Duodenal mucosa (tissue), 2 donors: ENCODE data around the gene SAE1.

Experiments
- H3K27ac ChIP-seq: one replicate; pipeline ENCODE4 v1.7.0; 2013; ENCODE audit warnings: low read depth, low read length
- H3K27me3 ChIP-seq, 2 donors: one replicate each; pipeline ENCODE4 v1.7.0; 2013; ENCODE audit warnings: low read length in 2 of 2, control low read depth in 1 of 2; ENCODE audit not compliant: insufficient read depth in 2 of 2, control insufficient read depth in 1 of 2
- H3K36me3 ChIP-seq, 2 donors: one replicate each; pipeline ENCODE4 v1.7.0; 2013; ENCODE audit warnings: low read length in 2 of 2, control low read depth in 1 of 2; ENCODE audit not compliant: insufficient read depth in 2 of 2, control insufficient read depth in 1 of 2
- H3K4me1 ChIP-seq, 2 donors: one replicate each; pipeline ENCODE4 v1.7.0; 2013; ENCODE audit warnings: low read length in 2 of 2, control low read depth in 1 of 2; ENCODE audit not compliant: insufficient read depth in 2 of 2, control insufficient read depth in 1 of 2
- H3K4me3 ChIP-seq, 2 donors: one replicate each; pipeline ENCODE4 v1.7.0; 2013; ENCODE audit warnings: low read length in 2 of 2, low read depth in 1 of 2
- H3K9ac ChIP-seq, 2 donors: one replicate each; pipeline ENCODE4 v1.7.0; 2013; ENCODE audit warnings: low read length in 2 of 2, low read depth in 1 of 2
- H3K9me3 ChIP-seq, 2 donors: one replicate each; pipeline ENCODE4 v1.7.0; 2013; ENCODE audit warnings: low read length in 2 of 2, control low read depth in 1 of 2; ENCODE audit not compliant: control insufficient read depth in 1 of 2

The SAE1 gene

DNA sequence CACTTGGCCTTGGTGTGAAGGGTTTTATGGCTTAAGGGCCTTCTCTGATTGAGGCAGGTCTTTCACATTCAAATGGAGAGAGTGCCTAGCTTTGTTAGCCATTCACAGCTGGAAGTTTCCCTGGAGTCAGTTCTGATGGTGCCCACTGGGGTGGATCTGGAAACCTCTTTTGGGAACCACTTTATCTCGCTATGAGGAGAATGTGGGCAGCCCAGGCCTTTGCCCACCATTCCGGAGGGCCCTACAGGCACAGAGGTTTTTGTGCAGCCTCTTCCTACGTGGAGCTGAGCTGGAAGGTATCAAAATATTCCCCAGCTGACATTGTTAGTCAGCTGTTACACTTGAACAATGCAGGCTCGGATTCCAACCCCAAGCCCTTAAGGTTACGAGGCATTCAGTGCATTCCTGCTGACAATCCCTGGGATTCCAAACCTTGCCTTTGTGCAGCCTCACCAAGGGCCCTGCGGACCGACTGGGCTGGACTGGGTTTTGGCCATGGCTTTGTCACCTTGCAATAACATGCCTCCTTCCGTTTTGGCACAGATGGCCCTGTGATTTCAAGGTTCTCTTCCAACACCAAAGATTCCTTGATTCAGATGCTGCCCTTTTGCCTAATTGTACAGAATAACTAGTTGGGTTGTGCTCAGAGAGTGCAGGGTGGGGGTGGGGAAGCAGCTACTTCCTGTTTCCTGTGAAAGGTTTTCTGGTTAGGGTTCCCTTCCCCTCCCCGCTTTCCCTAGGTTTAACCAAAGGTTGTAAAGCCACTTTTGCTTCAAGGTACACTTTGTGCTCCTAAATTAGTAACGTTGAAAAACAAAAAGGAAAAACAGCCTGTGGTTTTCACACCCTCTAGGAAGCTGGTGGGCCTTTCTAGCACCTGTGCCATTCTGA is 27.0 kb downstream of the SAE1 start:
- Histone ChIP-seq H3K27ac (peak overlapping the region; percentile 34), H3K9ac (peak overlapping the region in 1 of 2 donors; percentile 2), H3K9me3 (no peaks in the 10 kb centered on the region), H3K27me3 (no peaks in the 10 kb centered on the region), H3K4me3 (peak overlapping the region; percentile 2 to 31), H3K4me1 (peaks cover 23 to 25% of the 10 kb centered on the region in 2 donors), H3K36me3 (peaks cover 7 to 36% of the 10 kb centered on the region in 2 donors)

DNA sequence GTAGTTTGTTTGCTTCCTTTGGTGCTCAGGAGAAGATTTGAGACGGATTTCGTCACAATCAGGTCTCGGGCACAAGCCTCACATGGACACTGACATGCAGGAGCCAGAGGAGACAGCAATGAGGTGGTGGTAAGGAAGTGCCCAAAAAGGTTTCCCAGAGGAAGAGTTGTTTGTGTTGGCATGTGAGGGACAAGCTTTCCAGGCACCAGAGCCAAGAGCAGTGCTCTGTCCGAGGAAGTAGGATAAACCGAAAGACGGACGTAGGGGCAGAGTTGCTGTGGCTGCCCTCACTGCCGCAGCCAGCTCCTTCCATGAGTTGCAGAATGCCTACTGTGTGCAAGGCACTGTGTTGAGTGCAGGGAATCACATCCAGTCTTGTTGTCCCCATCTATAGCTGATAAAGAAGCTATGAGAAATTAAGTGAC is 27.7 kb downstream of the SAE1 start:
- Histone ChIP-seq H3K4me1 (peaks cover 23 to 25% of the 10 kb centered on the region in 2 donors), H3K27me3 (no peaks in the 10 kb centered on the region), H3K9me3 (no peaks in the 10 kb centered on the region), H3K27ac (peak overlapping the region; percentile 23), H3K36me3 (peaks cover 5 to 29% of the 10 kb centered on the region in 2 donors), H3K4me3 (peak overlapping the region in 1 of 2 donors; percentile 31), H3K9ac (peak overlapping the region in 1 of 2 donors; percentile 29)

DNA sequence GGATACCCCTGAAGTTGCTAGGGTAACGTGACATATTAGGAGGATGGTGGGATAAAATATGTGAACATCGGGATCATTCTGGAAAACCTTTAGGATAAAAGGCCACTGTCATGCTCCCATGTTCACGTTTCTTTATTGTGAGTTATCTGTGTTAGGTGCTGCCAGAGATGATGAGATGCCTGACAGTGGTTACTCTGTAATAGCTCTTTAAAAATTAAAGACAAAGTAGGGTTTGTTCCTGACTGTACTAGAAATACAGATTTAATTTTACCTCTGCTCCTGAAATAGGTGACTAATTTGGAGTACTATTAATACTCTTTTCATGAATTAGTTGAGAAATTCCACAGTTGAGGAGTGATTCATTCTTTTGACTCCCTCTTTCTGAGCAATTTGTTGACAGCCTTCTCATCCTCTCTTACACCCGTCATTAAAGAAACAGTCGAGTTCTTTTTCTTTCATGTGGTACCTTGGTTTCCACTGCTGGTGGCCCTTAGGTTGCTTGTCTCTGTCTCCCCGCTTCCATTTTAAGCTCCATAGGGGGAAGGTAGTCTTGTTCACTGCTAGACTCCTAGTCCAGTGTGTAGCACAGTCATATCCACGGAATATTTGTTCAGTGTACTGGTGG is 28.4 kb downstream of the SAE1 start:
- no peak overlapping the region for H3K27ac ChIP-seq
- no peaks in the 10 kb centered on the region for H3K9me3 ChIP-seq
- H3K27me3 ChIP-seq, result no peaks in the 10 kb centered on the region
- no peak overlapping the region for H3K4me3 ChIP-seq
- H3K36me3 ChIP-seq, result peaks cover 3 to 27% of the 10 kb centered on the region in 2 donors
- no peak overlapping the region for H3K9ac ChIP-seq
- peaks cover 23 to 25% of the 10 kb centered on the region in 2 donors for H3K4me1 ChIP-seq

DNA sequence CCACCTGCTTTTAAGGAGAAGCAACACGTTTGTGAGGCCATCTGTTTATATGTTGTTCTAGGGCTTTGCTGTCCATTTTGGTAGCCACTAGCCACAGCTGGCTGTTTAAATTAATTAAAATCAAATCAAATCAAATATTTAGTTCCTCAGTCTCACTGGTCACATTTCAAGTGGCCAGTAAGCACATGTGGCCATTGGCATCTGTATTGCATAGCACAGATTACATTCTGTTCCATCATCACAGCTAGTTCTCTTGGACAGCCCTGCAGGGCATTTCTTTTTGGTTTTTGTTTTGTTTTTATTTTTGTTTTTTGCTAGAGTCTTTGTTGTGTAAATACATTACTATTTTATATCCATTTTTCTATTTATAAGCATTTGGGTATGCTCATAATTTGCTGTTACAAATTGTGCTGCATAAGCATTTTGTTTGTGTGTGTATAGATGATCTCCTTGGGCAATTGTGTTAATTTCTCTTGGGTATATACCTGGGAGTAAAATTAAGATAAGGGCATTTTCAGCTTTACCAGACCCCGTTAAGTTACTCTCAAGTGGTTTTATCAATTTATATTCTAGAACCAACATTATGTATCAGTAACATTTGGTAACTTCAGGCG is 31.3 kb downstream of the SAE1 start:
- Histone ChIP-seq H3K9ac (no peak overlapping the region), H3K4me3 (no peak overlapping the region), H3K4me1 (peaks cover 18 to 19% of the 10 kb centered on the region in 2 donors), H3K9me3 (no peaks in the 10 kb centered on the region), H3K27me3 (no peaks in the 10 kb centered on the region), H3K36me3 (peaks cover 7 to 25% of the 10 kb centered on the region in 2 donors), H3K27ac (no peak overlapping the region)

DNA sequence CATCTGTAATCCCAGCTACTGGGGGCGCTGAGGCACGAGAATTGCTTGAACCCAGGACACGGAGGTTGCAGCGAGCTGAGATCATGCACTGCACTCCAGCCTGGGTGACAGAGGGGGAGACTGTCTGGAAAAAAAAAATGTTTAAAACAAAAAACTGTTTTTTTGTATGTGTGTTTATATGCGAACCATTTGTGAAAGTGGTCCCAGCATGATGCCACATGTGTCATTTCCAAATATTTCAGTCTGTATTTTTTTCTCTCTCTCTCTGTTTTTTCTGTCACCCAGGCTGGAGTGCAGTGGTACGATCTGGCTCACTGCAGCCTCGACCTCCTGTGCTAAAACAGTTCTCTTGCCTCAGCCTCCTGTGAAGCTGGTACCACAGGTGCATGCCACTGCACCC is 37.4 kb downstream of the SAE1 start:
- Histone ChIP-seq H3K36me3 (peaks cover 9 to 41% of the 10 kb centered on the region in 2 donors), H3K27me3 (no peaks in the 10 kb centered on the region), H3K4me1 (no peaks in the 10 kb centered on the region)

DNA sequence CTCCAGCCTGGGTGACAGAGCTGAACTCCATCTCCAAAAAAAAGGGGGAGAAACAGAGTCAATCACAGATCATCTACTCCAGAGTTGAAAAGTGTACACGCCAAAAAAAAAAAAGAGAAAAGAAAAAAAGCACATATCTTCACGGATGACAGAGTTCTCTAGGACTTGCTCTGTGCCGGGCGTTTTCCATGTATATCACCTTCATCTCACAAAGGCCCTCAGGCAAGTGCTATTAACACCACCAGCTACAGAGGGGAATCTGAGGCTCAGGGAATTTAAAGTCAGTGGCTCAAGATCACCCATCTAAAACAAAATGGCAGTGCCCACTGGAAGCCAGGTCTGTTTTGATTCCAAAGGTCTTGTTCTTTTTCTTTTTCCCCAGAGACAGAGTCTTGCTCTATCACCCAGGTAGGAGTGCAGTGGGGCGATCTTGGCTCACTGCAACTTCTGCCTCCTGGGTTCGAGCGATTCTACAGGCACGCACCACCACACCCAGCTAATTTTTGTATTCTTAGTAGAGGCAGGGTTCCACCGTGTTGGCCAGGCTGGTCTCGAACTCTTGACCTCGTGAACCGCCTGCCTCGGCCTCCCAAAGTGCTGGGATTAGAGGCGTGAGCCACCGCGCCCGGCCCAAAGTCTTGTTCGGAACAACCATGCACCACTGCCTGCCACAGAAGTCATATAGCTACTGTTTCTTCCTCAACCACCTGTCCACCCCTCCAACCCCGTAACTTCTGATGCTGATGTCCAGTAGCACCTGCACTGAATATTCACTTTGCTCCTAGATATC is 42.2 kb downstream of the SAE1 start:
- H3K36me3 ChIP-seq, result peaks cover 6 to 44% of the 10 kb centered on the region in 2 donors
- H3K27ac ChIP-seq, result no peak overlapping the region
- H3K9me3 ChIP-seq, result no peaks in the 10 kb centered on the region
- no peak overlapping the region for H3K4me3 ChIP-seq
- no peak overlapping the region for H3K9ac ChIP-seq
- H3K27me3 ChIP-seq, result no peaks in the 10 kb centered on the region
- no peaks in the 10 kb centered on the region for H3K4me1 ChIP-seq

More for the DNA sequence above, 37.4 kb downstream of the SAE1 start:
- Histone ChIP-seq H3K27ac (no peak overlapping the region), H3K9ac (no peak overlapping the region), H3K4me3 (no peak overlapping the region), H3K9me3 (no peaks in the 10 kb centered on the region)

DNA sequence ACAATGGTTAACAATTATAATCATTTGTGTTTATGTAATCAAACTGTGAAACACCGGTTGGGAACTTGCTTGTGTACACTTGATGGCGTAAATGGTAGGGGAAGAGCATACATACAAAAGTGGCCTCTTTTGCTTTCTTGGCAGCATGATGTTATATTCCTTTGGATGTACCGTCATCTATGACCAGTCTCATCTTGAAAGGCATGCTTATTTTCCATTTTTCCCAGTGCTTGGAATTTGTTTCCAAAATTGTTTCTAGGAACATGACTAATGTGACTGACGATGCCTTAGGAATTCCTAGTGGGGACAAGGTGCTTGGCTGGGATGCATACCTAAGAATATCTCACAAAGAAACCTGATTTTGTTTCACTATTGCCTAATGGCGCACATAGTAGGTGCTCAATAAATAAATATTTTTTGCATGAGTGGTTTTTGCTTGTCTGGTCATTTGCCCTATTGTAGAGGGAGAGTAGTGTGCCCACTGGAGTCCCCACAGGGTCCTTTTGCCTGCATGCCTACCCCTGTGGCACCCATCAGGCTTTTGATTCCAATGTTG is 45.5 kb downstream of the SAE1 start:
- H3K9ac ChIP-seq, result no peak overlapping the region
- no peaks in the 10 kb centered on the region for H3K4me1 ChIP-seq
- peaks cover 6 to 32% of the 10 kb centered on the region in 2 donors for H3K36me3 ChIP-seq
- no peaks in the 10 kb centered on the region for H3K27me3 ChIP-seq
- H3K4me3 ChIP-seq, result no peak overlapping the region
- no peaks in the 10 kb centered on the region for H3K9me3 ChIP-seq
- H3K27ac ChIP-seq, result no peak overlapping the region

DNA sequence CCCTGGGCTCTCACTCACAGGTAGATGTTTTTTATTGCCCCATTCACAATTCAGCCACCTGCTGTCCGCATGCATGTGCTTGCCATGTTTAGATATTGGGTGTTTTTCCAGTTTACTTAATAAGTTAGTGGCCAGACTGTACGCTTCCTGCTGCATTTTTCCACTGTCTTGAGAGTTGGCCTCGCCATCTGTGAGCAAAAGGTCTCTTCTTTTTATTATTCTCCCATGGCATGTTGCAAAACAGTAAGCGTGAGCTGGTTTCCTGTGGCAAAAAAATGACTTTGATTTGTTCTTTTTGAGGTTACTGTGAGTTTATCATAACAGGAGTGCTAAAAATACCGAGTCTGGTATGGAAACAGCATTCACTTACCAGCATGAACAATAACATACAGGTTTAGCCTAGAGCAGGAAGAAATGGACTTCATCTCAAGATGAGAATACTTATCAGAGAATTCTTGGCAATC is 46.0 kb downstream of the SAE1 start:
- Histone ChIP-seq H3K27ac (no peak overlapping the region), H3K9ac (no peak overlapping the region), H3K4me1 (no peaks in the 10 kb centered on the region), H3K36me3 (peaks cover 6 to 28% of the 10 kb centered on the region in 2 donors), H3K27me3 (no peaks in the 10 kb centered on the region), H3K9me3 (no peaks in the 10 kb centered on the region), H3K4me3 (no peak overlapping the region)

DNA sequence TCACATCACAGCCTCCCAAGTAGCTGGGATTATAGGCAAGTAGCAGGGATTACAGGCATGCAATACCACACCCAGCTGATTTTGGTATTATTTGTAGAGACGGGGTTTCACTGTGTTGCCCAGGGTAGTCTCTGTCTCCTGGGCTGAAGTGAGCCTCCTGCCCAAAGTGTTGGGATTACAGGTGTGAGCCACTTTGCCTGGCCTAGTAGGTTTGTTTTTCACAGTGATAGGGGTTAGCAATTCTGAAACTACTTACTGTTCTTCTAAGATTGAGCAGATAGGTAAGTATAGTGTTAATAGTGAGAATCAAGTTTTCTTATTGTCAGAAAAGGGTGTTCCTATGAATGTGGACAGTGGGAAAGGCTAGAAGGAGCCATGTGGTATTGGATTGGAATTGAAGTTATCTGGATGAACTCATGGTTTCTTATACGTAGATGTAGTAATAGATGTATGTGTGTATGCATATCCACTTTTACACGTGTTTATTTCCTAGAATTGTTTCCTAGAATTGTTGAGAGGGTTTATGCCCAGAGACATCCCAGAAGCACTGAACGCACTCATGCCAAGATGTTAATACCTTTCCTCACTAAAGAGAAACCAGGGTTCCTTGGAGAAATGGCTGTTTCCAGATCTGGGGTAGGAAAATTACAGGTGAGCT is 49.1 kb downstream of the SAE1 start:
- no peak overlapping the region for H3K4me3 ChIP-seq
- H3K9me3 ChIP-seq, result no peaks in the 10 kb centered on the region
- H3K36me3 ChIP-seq, result peaks cover 0 to 29% of the 10 kb centered on the region in 2 donors
- no peak overlapping the region for H3K27ac ChIP-seq
- no peak overlapping the region for H3K9ac ChIP-seq
- H3K27me3 ChIP-seq, result no peaks in the 10 kb centered on the region
- H3K4me1 ChIP-seq, result no peaks in the 10 kb centered on the region
